Progenitor cell of endocrine pancreas (in vitro differentiated cells): ENCODE data around the gene NT5DC3. TPM values are rescaled to one million over a fixed set of nuclear protein-coding genes. Genes with fewer than 3 reads are reported as not detected.

Experiments used
- DNase-seq: peaks from one replicate; pipeline ENCODE4 v3.0.0; 2021; ENCODE audit warnings: low spot score; ENCODE audit not compliant: unreplicated experiment
- H3K27ac Mint-ChIP-seq: 2 replicates; pipeline ENCODE4 v1.8.0; 2021; ENCODE audit warnings: mild to moderate bottlenecking, moderate library complexity, mixed read lengths
- H3K27me3 Mint-ChIP-seq: 2 replicates; pipeline ENCODE4 v1.8.0; 2021; ENCODE audit warnings: mixed read lengths
- H3K36me3 Mint-ChIP-seq: 2 replicates; pipeline ENCODE4 v1.8.0; 2022; ENCODE audit warnings: mixed read lengths; ENCODE audit not compliant: insufficient read depth
- H3K4me1 Mint-ChIP-seq: 2 replicates; pipeline ENCODE4 v1.8.0; 2021; ENCODE audit warnings: low read depth, mixed read lengths
- H3K4me3 Mint-ChIP-seq: 2 replicates; pipeline ENCODE4 v1.8.0; 2021; ENCODE audit warnings: low read depth, mild to moderate bottlenecking, moderate library complexity, mixed read lengths
- H3K9me3 Mint-ChIP-seq: 2 replicates; pipeline ENCODE4 v1.8.0; 2021; ENCODE audit warnings: low read depth, mixed read lengths
- CTCF ChIP-seq: fragments of 200-600 bp; sonication (generic); IDR thresholded peaks from one replicate; pipeline ENCODE4 v1.5.0; 2021; ENCODE audit warnings: antibody characterized with exemption, mild to moderate bottlenecking; ENCODE audit not compliant: unreplicated experiment
- total RNA-seq: library from RNA; stranded (reverse); gene quantifications from 2 replicates; pipeline ENCODE4 v1.2.1, GENCODE V29; 2021

NT5DC3 gene
- total RNA-seq, 1 donor from 2014 or later: 13.9 TPM

DNA sequence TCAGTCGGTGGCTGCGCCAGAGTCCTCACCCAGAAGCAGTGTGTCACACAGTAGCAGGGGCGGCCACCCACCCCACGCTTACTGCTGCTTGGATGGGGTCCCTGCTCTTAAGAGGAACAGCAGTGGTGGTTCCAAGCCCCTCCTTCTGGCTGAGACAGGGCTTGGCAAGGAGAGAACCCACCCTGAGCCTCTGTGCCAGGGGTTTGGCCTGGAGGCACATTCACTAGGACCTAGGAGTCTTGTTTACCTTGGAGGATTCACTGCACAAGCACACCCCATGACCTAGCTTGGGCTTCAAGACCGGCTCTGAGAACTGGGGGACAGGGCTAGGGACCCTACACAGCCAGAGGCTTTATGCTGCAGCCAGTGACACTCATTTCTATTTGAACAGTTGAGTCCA lies 78.6 kb downstream of the NT5DC3 start:
- no peaks in the 10 kb centered on the region for H3K27me3 Mint-ChIP-seq

DNA sequence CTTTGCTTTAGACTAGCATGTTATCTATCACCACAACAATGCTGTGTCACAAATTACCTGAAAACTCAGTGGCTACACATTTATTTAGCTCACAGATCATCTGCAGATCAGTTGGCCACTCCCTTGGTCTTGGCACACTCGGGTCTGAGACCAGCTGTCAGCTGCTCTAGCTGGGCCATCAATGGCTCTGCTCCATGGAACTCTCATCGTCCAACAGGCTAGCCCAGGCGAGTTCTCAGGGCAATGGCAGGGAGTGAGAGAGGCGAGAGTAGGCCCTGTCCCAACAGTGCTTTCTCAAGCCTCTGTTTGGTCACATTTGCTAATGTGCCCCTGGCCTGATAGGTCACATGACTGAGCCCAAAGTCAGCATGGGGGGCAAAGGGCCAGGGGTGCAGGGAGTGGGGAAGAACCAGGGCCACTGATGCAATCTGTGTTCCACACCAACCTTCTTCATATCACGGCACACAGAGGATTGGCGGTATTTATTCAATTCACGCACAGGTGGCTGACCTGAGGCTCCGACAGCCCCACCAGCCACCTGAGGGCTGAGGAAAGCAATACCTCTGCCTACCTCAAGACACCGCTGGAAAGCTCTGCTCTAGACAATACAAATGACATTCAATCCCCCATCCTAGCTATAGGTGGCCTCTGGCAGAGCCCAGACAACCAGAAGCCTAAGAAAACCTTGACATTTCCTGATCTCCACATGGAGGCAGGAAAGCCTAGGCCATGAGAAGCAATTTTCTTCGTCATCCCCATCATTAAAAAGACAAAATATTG lies 82.5 kb downstream of the NT5DC3 start:
- no peaks in the 10 kb centered on the region for H3K27me3 Mint-ChIP-seq
- no peaks in the 10 kb centered on the region for H3K9me3 Mint-ChIP-seq
- H3K36me3 Mint-ChIP-seq: no peaks in the 10 kb centered on the region
- H3K27ac Mint-ChIP-seq: no peak overlapping the region
- H3K4me1 Mint-ChIP-seq: no peaks in the 10 kb centered on the region
- TF ChIP-seq CTCF: no peak
- H3K4me3 Mint-ChIP-seq: no peak overlapping the region
- no peak for DNase-seq

More for the DNA sequence above, 78.6 kb downstream of the NT5DC3 start:
- Mint-ChIP-seq H3K27ac (no peak overlapping the region), H3K9me3 (no peaks in the 10 kb centered on the region), H3K4me1 (no peaks in the 10 kb centered on the region), H3K36me3 (peaks cover 2% of the 10 kb centered on the region), H3K4me3 (no peak overlapping the region)
- DNase-seq: no peak
- no peak for TF ChIP-seq CTCF

DNA sequence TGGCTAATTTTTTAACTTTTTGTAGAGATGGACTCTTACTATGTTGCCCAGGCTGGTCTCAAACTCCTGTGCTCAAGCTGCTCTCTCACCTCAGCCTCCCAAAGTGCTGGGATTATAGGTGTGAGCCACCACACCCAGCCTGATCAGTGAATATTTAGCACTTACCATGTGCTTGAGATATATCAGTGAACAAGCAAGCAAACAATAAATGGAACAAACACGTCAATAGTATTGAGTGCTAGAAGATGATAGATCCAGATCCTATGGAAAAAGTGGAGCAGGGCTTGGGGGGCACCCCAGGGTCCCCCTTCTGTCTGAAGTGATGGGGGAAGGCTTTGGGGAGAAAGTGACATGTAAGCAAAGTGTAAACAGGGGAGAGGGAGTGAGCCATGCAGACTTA lies 83.8 kb downstream of the NT5DC3 start:
- Mint-ChIP-seq H3K36me3 (no peaks in the 10 kb centered on the region), H3K9me3 (no peaks in the 10 kb centered on the region)
- no peak for TF ChIP-seq CTCF

DNA sequence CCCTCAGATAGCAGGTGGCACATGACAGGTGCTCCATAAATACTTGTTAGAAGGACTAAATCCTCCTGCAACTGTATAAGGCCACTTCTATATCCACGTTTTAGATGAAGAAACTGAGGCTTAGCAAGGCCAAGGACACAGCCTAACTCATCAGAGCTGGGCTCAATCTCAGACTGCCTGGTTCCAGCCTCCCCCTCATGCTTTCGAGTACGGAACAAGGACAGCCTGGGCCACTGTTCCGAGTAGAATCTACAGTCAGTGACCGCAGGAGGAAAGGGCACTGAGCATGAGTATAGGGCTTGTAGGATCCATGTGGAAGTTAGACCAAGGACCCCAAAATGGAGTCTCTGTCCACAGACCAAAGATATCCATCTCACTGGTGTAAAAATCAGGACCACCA lies 84.6 kb downstream of the NT5DC3 start:
- H3K9me3 Mint-ChIP-seq: no peaks in the 10 kb centered on the region
- no peak for DNase-seq
- no peaks in the 10 kb centered on the region for H3K36me3 Mint-ChIP-seq
- no peaks in the 10 kb centered on the region for H3K4me1 Mint-ChIP-seq
- H3K27ac Mint-ChIP-seq: no peak overlapping the region
- no peak overlapping the region for H3K4me3 Mint-ChIP-seq
- no peaks in the 10 kb centered on the region for H3K27me3 Mint-ChIP-seq
- no peak for TF ChIP-seq CTCF

More for the DNA sequence above, 83.8 kb downstream of the NT5DC3 start:
- DNase-seq: no peak
- no peak overlapping the region for H3K27ac Mint-ChIP-seq
- H3K4me3 Mint-ChIP-seq: no peak overlapping the region
- H3K27me3 Mint-ChIP-seq: no peaks in the 10 kb centered on the region
- H3K4me1 Mint-ChIP-seq: no peaks in the 10 kb centered on the region

DNA sequence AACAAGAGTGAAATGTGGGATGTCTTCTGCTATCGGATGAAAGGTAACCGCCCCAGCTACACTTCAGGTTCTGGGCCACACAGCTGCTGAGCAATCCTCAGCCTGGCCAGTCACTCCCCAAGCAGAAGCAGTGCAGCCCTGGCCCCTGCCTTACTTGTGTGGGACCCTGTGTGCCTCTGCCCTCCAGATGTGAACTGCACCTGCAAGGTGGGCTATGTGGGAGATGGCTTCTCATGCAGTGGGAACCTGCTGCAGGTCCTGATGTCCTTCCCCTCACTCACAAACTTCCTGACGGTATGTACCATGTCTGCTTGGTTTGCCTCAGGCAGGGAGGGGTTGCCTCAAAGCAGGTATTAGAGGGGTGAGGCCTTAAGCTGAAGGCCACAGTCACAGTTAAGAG lies 85.6 kb downstream of the NT5DC3 start:
- DNase-seq: no peak
- H3K27ac Mint-ChIP-seq: no peak overlapping the region
- no peaks in the 10 kb centered on the region for H3K4me1 Mint-ChIP-seq
- no peak for TF ChIP-seq CTCF
- H3K27me3 Mint-ChIP-seq: no peaks in the 10 kb centered on the region
- no peaks in the 10 kb centered on the region for H3K9me3 Mint-ChIP-seq
- no peaks in the 10 kb centered on the region for H3K36me3 Mint-ChIP-seq
- no peak overlapping the region for H3K4me3 Mint-ChIP-seq
